Tibial nerve (tissue), 4 donors: Measurements from ENCODE around the gene PLEKHM2. TPM values are rescaled to one million over a fixed set of nuclear protein-coding genes. Genes with fewer than 3 reads are reported as not detected.
"Not testable (repeated sequence)": the region's sequence is repeated elsewhere in the genome, so short reads cannot be mapped to it uniquely, and the experiment has no call there.

Experiments
- DNase-seq, 2 donors: peaks; one replicate each; pipeline ENCODE4 v3.0.0-alpha.2; 2019; ENCODE audit warnings: low spot score in 2 of 2
- H3K27ac ChIP-seq, 4 donors: fragments of 200-600 bp; sonication (generic) in 3 of 4; one replicate each; pipeline ENCODE4 v1.5.1; 2017 to 2019; ENCODE audit warnings: mild to moderate bottlenecking in 1 of 4
- H3K27me3 ChIP-seq, 2 donors: fragments of 200-600 bp; sonication (generic) in 1 of 2; one replicate each; pipeline versions ENCODE4 v1.5.1 to v1.6.0; 2017 to 2019
- H3K36me3 ChIP-seq, 3 donors: fragments of 200-600 bp; sonication (generic); one replicate each; pipeline ENCODE4 v1.5.1; 2018 to 2019
- H3K4me1 ChIP-seq, 4 donors: fragments of 200-600 bp; sonication (generic) in 3 of 4; one replicate each; pipeline ENCODE4 v1.5.1; 2017 to 2019
- H3K4me3 ChIP-seq, 4 donors: fragments of 200-600 bp; sonication (generic) in 3 of 4; one replicate each; pipeline ENCODE4 v1.5.1; 2017 to 2019; ENCODE audit warnings: mild to moderate bottlenecking in 1 of 4, moderate library complexity in 1 of 4
- H3K9me3 ChIP-seq, 4 donors: fragments of 200-600 bp; sonication (generic) in 3 of 4; one replicate each; pipeline ENCODE4 v1.5.1; 2017 to 2019
- CTCF ChIP-seq, 5 experiments: fragments of 200-600 bp in 3 of 5; fragments of 450-650 bp in 2 of 5; sonication (generic) in 3 of 5; IDR thresholded peaks; one replicate each; pipeline ENCODE4 v1.5.1; 2016 to 2019; ENCODE audit warnings: antibody characterized with exemption in 5 of 5, mild to moderate bottlenecking in 3 of 5, moderate library complexity in 2 of 5
- EP300 ChIP-seq, 2 donors: sonication (generic); formaldehyde crosslinking; IDR thresholded peaks; one replicate each; pipeline ENCODE4 v1.6.1; 2017; ENCODE audit warnings: antibody characterized with exemption in 2 of 2, mild to moderate bottlenecking in 1 of 2
- POLR2A ChIP-seq, 2 donors: fragments of 450-650 bp; IDR thresholded peaks; one replicate each; pipeline ENCODE4 v1.6.1; 2017; ENCODE audit warnings: antibody characterized with exemption in 2 of 2, mild to moderate bottlenecking in 2 of 2, moderate library complexity in 2 of 2
- WGBS, 2 donors: methylation state at CpG; one replicate each; pipeline ENCODE4 v1.1.5; 2018; 5-methylcytosine and 5-hydroxymethylcytosine counted together
- total RNA-seq, 4 donors: library from RNA; depleted of rRNA; stranded (reverse); fragments of >200 nt; gene quantifications; one replicate each; pipeline ENCODE4 v1.1.0, GENCODE V29; 2016

The PLEKHM2 gene
- total RNA-seq, 4 donors from 2014 or later, result 54.0 to 80.4 (median 57.1) TPM

DNA sequence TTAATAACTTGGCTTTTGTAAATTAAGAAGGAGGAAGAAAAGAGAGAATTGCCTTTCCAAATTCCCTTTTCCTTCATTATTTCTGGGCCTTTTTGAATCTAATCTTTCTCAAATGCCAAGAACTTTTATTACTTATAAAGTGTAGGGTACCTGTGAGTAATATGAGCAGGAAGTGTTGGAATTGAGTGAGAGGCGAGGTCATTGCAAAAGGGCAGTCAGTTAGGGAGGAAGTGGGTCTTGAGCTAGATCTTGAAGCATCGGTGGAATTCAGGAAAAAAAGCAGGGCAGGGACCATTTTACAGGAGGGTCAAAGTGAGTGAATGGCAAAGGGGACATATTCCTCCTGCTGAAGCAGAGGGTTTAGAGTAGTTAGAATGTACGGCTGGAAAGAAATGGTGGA is 43.5 kb upstream of the PLEKHM2 start:
- TF ChIP-seq CTCF (IDR thresholded peaks at IDR 0.05) (no peak), EP300 (IDR thresholded peaks at IDR 0.05) (no peak)
- no peaks in the 10 kb centered on the region for H3K27me3 ChIP-seq

DNA sequence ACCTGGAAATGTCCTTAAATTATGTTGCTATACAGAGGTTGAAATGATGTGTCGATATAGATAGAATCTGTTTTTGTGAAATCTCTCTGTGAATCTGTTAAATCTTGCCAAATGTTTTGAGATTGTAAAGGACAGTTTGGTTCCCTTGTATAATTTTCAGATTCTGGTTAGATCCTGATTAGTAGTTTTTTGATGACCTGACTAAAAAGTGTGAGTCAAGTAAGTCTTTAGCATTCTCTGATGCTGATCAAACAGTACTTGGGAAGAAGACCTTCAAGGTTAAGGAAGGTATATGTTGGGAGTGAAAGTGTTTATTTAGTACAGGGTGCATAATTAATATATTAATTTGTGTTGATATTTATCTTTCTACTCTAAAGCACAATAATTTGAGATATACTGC is 34.2 kb upstream of the PLEKHM2 start:
- TF ChIP-seq EP300 (IDR thresholded peaks at IDR 0.05), result no peak
- TF ChIP-seq POLR2A (IDR thresholded peaks at IDR 0.05), result no peak
- no peak for TF ChIP-seq CTCF (IDR thresholded peaks at IDR 0.05)
- WGBS, 2 donors, result 95 to 100% methylated on average over 1 of the region's 1 CpG
- Histone ChIP-seq H3K27me3 (no peaks in the 10 kb centered on the region), H3K4me3 (no peak overlapping the region), H3K36me3 (peaks cover 0 to 75% (median 0%) of the 10 kb centered on the region in 3 donors), H3K9me3 (no peaks in the 10 kb centered on the region), H3K27ac (no peak overlapping the region), H3K4me1 (no peaks in the 10 kb centered on the region)
- DNase-seq, result no peak

More for the DNA sequence above, 43.5 kb upstream of the PLEKHM2 start:
- DNase-seq, result no peak
- Histone ChIP-seq H3K9me3 (no peaks in the 10 kb centered on the region), H3K27ac (no peak overlapping the region), H3K4me1 (peaks cover 0 to 5% (median 0%) of the 10 kb centered on the region in 4 donors), H3K4me3 (no peak overlapping the region), H3K36me3 (peaks cover 2 to 79% (median 11%) of the 10 kb centered on the region in 3 donors)
- WGBS, 2 donors, result 87% methylated on average over 3 of the region's 3 CpGs

DNA sequence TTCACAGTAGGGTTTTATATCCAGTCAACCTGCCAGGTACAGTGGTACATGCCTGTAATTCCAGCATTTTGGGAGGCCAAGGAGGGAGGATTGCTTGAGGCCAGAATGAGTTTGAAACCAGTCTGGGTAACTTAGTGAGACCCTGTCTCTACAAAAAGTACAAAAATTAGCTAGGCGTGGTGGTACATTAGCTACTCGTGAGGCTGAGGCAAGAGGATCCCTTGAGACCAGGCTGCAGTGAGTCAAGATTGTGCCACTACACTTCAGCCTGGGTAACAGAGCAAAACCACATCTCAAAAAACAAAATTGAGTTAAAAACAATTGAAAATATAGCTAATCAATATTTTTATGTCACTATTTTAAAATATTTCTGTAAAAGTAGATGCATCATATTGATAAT is 33.7 kb upstream of the PLEKHM2 start:
- H3K4me3 ChIP-seq, result no peak overlapping the region
- H3K36me3 ChIP-seq, result peaks cover 0 to 76% (median 0%) of the 10 kb centered on the region in 3 donors
- no peaks in the 10 kb centered on the region for H3K9me3 ChIP-seq
- no peak for DNase-seq
- no peak for TF ChIP-seq POLR2A (IDR thresholded peaks at IDR 0.05)
- TF ChIP-seq EP300 (IDR thresholded peaks at IDR 0.05), result no peak
- no peak for TF ChIP-seq CTCF (IDR thresholded peaks at IDR 0.05)
- H3K27ac ChIP-seq, result no peak overlapping the region
- no peaks in the 10 kb centered on the region for H3K4me1 ChIP-seq
- no peaks in the 10 kb centered on the region for H3K27me3 ChIP-seq
- 87 to 95% methylated on average over 2 of the region's 2 CpGs for WGBS, 2 donors

DNA sequence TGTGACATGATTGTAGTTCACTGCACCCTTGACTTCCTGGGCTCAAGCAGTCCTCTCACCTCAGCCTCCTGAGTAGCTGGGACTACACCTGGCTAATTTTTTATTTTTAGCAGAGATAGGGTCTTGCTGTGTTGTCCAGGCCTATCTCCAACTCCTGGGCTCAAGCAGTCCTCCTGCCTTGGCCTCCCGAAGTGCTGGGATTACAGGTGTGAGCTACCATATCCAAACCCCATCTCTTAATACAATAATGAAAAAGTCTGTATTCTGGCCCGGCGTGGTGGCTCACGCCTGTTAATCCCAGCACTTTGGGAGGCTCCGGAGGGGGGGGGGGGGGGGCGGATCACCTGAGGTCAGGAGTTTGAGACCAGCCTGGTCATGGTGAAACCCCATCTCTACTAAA is 32.0 kb upstream of the PLEKHM2 start:
- not testable (repeated sequence) for H3K4me1 ChIP-seq, H3K4me3 ChIP-seq, H3K27ac ChIP-seq, H3K27me3 ChIP-seq, H3K9me3 ChIP-seq, DNase-seq
- WGBS, 2 donors, result 97 to 100% methylated on average over 4 of the region's 6 CpGs
- H3K36me3 ChIP-seq, result peaks cover 0 to 79% (median 0%) of the 10 kb centered on the region in 3 donors

DNA sequence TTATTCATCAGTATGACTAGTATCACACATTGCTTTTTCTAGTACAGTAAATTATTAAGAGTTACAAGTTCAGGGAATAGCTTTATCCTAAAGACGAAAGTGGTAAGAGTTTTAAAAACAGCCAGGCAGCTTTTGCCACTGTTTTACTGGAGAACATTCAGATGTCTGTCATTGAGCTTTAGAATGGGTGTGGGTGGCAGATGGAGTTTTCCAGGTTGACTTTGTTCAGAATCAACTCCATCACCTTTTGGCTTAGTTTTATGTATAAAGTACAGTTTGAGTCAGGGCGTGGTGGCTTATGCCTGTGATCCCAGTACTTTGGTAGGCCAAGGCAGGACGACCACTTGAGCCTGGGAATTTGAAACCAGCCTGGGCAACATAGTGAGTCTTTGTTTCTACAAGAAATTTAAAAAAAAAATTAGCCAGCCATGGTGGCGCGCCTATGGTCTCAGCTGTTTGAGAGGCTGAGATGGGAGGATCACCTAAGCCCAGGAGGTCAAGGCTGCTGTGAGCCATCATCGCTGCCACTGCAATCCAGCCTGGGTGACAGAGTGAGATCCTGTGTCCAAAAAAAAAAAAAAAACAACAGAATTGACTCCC is 29.9 kb upstream of the PLEKHM2 start:
- no peaks in the 10 kb centered on the region for H3K9me3 ChIP-seq
- H3K27me3 ChIP-seq, result no peaks in the 10 kb centered on the region
- WGBS, 2 donors, result 81 to 85% methylated on average over 6 of the region's 6 CpGs
- no peak overlapping the region for H3K4me3 ChIP-seq
- H3K4me1 ChIP-seq, result no peaks in the 10 kb centered on the region
- no peak overlapping the region for H3K27ac ChIP-seq
- TF ChIP-seq POLR2A (IDR thresholded peaks at IDR 0.05), result no peak
- no peak for TF ChIP-seq EP300 (IDR thresholded peaks at IDR 0.05)
- TF ChIP-seq CTCF (IDR thresholded peaks at IDR 0.05), result no peak
- H3K36me3 ChIP-seq, result peaks cover 0 to 85% (median 0%) of the 10 kb centered on the region in 3 donors
- DNase-seq, result no peak

DNA sequence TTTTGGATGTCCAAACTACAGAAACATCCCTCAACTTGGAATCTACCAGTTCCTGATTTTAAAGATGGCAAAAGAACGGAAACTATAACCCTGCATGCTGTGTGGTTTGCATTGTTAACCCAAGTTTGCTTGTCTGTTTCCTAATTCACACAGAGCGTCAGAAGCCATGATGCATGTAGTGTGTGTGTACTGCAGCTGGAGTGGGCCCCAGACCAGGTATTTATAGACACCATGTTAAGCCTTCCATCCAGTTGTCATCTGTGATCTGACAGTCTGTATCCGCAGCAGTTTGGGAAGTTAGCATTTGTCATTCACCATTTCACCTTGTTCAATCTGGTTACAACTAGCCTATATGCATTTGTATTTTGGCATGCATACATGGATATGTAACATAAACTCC is 27.7 kb upstream of the PLEKHM2 start:
- peaks cover 3 to 86% (median 4%) of the 10 kb centered on the region in 3 donors for H3K36me3 ChIP-seq
- H3K4me3 ChIP-seq, result no peak overlapping the region
- no peak for DNase-seq
- no peaks in the 10 kb centered on the region for H3K27me3 ChIP-seq
- H3K9me3 ChIP-seq, result no peaks in the 10 kb centered on the region
- TF ChIP-seq CTCF (IDR thresholded peaks at IDR 0.05) (no peak), POLR2A (IDR thresholded peaks at IDR 0.05) (no peak), EP300 (IDR thresholded peaks at IDR 0.05) (no peak)
- no peak overlapping the region for H3K27ac ChIP-seq
- WGBS, 2 donors, result 94 to 95% methylated on average over 3 of the region's 3 CpGs
- H3K4me1 ChIP-seq, result no peaks in the 10 kb centered on the region
